ENCODE measurements around the gene MXD1.
A peak's percentile ranks its signal among the peaks of the same experiment; 100 is the strongest.

MXD1 gene

GRCh38 chr2:69958480-69958879, 43.6 kb downstream of the MXD1 start:
- Mint-ChIP-seq H3K4me3 (no peak overlapping the region), H3K27ac (no peak overlapping the region), H3K9me3 (no peaks in the 10 kb centered on the region), H3K4me1 (peaks cover 8% of the 10 kb centered on the region), H3K27me3 (peaks cover 8% of the 10 kb centered on the region)
- ATAC-seq (no peak), DNase-seq (no peak)

DNA sequence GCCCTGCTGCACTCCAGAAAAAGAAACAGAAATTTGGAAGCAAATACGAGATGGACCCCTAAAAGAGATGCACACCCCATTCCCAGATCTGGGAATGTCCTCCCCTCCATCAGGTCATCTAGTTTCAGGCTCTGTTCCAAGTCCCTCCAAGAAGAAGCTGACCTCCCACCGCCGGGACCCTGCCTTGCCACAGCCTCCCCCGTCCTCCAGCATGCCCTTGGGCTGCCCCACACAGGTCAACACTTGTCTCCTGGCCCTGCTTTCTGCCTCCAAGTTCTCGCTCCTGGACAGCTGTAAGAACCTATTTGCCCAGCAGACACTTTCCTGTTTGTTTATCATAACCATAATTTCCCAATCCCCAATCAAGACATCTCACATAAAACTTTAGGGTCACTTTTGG, 44.5 kb downstream of the MXD1 start:
- no peak overlapping the region for H3K27ac Mint-ChIP-seq
- H3K9me3 Mint-ChIP-seq: no peaks in the 10 kb centered on the region
- H3K27me3 Mint-ChIP-seq: peaks cover 8% of the 10 kb centered on the region
- no peak for DNase-seq
- H3K4me3 Mint-ChIP-seq: no peak overlapping the region
- H3K4me1 Mint-ChIP-seq: peaks cover 11% of the 10 kb centered on the region
- no peak for ATAC-seq

- H3K4me1 Mint-ChIP-seq: peaks cover 17% of the 10 kb centered on the region
- ATAC-seq (no peak), DNase-seq (no peak)
- H3K9me3 Mint-ChIP-seq: no peaks in the 10 kb centered on the region
- H3K27ac Mint-ChIP-seq: no peak overlapping the region
- peaks cover 8% of the 10 kb centered on the region for H3K27me3 Mint-ChIP-seq
- H3K4me3 Mint-ChIP-seq: no peak overlapping the region
Observed at GRCh38 chr2:69960821-69961220, 45.9 kb downstream of the MXD1 start.

DNA sequence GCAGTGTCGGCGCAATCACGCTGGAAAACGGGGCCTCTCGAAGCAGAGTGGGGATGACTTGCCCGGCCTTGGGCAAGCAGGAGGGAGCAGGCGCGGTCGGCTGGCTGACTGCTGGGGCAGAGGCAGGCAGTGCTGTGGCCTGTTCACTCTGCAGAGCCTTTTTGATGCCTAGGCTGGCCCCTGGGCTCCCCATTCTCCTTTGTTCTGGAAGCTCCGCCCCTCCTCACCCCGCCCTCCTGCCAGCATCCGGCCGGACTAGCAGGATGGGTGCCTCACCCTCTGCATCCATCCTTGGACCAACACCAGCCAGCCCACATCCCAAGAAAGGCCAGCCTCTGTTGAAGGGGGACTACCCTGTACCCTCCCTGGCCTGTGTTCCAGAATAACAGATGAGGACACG, 46.6 kb downstream of the MXD1 start, which contains the start of gene ASPRV1:
Gene ASPRV1, minus strand, starts transcription at position 136 of the 400 bp plus-strand sequence. CDS start 195 bp downstream, outside the sequence.
- Mint-ChIP-seq H3K9me3 (no peaks in the 10 kb centered on the region), H3K4me1 (peaks cover 17% of the 10 kb centered on the region), H3K27me3 (peaks cover 8% of the 10 kb centered on the region), H3K27ac (no peak within 1 kb of the TSS), H3K4me3 (no peak within 1 kb of the TSS)
- ATAC-seq (no peak), DNase-seq (no peak)

- no peak for DNase-seq
- Mint-ChIP-seq H3K27ac (peak overlapping the region in 1 of 2 donors; percentile 59), H3K9me3 (no peaks in the 10 kb centered on the region), H3K27me3 (peaks cover 8% of the 10 kb centered on the region), H3K4me1 (peaks cover 11% of the 10 kb centered on the region), H3K4me3 (no peak overlapping the region)
- no peak for ATAC-seq
Observed at GRCh38 chr2:69962986-69963730, 48.2 kb downstream of the MXD1 start.

DNA sequence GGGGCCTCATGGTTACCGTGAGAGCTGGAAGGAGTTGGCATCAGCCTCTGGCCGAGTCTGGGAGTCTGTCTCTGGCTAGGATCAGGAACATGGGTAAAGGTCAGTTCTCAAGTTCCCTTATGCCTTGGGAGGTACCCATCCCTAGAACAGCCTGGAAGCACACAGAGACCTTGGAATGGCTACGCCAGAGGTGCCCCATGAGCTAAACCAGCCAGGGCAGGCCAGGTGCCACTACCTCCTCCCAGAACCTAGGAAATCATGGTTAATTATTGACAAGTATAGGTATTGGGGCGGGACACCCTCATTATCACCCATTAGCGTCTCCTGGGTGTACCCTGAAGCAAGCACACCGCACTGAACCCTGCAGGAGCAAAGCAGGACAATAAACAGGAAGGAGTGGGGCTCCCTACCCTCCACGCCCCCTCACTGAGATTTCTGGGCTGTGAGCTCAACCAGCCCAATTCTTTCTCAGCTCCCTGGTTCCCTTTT, 49.5 kb downstream of the MXD1 start:
- no peak for ATAC-seq
- Mint-ChIP-seq H3K27me3 (peaks cover 5% of the 10 kb centered on the region), H3K27ac (no peak overlapping the region)

DNA sequence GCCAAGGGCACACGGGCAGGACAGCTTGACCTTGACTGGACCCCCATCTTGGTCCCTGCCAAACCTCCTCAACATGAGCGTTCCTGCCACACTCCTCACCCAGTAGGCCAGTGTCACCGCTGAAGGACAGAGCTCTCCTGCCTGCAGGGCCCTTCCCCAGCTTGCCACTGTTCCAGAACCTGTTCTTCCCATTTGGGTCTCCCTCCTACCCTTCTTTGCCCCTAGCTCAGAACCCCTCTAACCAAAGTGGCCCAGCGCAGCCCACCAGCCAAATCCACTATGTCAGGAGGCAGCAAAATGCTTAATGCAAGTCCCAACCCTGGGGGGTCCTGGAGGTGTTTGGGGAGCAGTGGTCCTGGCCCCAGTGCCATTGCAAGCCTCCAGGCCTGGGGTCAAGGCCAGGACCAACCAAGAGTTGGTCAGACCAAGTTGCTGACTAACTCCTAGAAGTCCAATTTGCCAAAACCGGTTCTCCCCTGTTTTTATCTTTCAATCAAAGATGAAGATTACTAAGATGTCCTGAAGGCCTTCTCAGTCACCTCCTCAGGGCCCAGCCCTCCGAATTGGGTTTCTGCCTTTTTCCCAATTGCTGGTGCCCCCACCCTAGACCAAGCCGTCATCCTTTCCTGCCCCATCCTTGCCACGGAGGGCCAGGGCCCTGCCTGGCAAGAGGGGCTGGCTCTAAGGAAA, 51.0 kb downstream of the MXD1 start:
- ATAC-seq (no peak), DNase-seq (no peak)
- Mint-ChIP-seq H3K27ac (no peak overlapping the region), H3K27me3 (no peaks in the 10 kb centered on the region), H3K4me1 (peaks cover 10% of the 10 kb centered on the region), H3K4me3 (no peak overlapping the region), H3K9me3 (no peaks in the 10 kb centered on the region)

More for the DNA sequence above, 49.5 kb downstream of the MXD1 start:
- no peak overlapping the region for H3K4me3 Mint-ChIP-seq
- DNase-seq: no peak
- H3K4me1 Mint-ChIP-seq: peaks cover 10% of the 10 kb centered on the region
- H3K9me3 Mint-ChIP-seq: no peaks in the 10 kb centered on the region

- ATAC-seq (no peak), DNase-seq (no peak)
- Mint-ChIP-seq H3K9me3 (no peaks in the 10 kb centered on the region), H3K27me3 (no peaks in the 10 kb centered on the region), H3K27ac (no peak overlapping the region), H3K4me3 (no peak overlapping the region), H3K4me1 (peaks cover 10% of the 10 kb centered on the region)
Observed at GRCh38 chr2:69966496-69966895, 51.6 kb downstream of the MXD1 start.

GRCh38 chr2:69968609-69969008, 53.7 kb downstream of the MXD1 start:
- H3K4me3 Mint-ChIP-seq: no peak overlapping the region
- H3K4me1 Mint-ChIP-seq: peaks cover 10% of the 10 kb centered on the region
- no peaks in the 10 kb centered on the region for H3K27me3 Mint-ChIP-seq
- DNase-seq: no peak
- no peak overlapping the region for H3K27ac Mint-ChIP-seq
- ATAC-seq: no peak
- H3K9me3 Mint-ChIP-seq: no peaks in the 10 kb centered on the region

DNA sequence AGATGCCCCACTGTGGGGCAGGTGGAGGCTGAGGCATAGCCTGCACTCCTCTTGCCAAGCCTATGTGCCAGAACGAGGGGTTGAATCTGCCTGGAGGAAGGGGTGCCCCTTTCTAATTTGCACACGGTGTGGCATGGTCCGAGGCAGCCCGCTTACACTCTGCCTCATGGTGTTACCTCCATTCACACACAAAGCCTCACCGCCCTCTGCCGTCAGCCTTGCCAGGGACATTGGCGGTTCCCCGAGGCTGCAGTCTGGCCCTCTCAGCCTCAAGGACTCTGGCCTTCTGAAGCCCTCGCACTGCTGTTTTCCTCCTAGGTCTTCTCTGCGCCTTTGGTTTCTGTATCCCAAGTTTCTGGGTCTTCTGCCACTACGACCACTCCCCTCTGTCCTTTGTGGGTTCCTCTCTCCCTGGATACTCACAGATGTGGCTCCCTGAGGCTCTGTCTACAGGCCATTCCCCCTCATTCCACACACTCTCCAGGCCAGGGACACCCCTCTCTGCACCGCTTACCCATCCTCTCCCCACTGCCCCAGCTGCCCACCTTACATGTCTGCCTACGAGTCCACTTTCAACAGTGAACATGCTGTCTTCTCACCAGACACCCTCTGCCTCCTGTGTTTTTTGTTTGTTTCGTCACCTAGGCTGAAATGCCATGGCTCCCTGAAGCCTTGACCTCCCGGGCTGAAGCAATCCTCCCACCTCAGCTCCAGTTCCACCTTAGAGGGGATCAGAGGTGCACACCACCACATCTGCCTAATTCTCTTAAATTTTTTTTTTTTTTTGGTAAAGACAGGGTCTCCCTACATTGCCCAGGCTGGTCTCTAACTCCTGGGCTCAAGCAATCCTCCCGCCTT, 54.4 kb downstream of the MXD1 start:
- no peak overlapping the region for H3K4me3 Mint-ChIP-seq
- no peak for ATAC-seq
- H3K9me3 Mint-ChIP-seq: no peaks in the 10 kb centered on the region
- peak overlapping the region; percentile 19 to 42 for H3K27ac Mint-ChIP-seq
- H3K27me3 Mint-ChIP-seq: no peaks in the 10 kb centered on the region
- H3K4me1 Mint-ChIP-seq: peaks cover 7% of the 10 kb centered on the region
- no peak for DNase-seq

DNA sequence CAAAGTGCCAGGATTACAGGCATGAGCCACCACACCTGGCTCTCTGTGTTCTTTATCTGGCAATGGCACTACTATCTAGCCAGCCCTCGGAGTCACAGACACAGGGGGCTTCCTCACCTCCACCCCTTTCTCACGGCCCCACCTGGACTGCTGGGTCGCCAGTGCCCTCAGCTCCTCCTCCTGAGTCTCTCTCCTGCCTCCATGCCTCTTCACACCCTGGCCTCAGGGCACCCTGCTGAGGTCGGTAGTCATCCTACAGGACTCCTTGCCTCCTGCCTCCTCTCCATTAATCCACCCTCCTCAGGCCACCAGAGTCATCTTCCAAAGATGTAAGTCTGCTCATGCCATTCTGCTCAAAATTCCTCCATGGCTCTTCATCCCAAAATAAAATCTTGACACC, 55.1 kb downstream of the MXD1 start:
- H3K27me3 Mint-ChIP-seq: no peaks in the 10 kb centered on the region
- no peak overlapping the region for H3K4me3 Mint-ChIP-seq
- DNase-seq: no peak
- peak overlapping the region; percentile 19 to 42 for H3K27ac Mint-ChIP-seq
- H3K9me3 Mint-ChIP-seq: no peaks in the 10 kb centered on the region
- ATAC-seq: no peak
- peaks cover under 1% of the 10 kb centered on the region for H3K4me1 Mint-ChIP-seq

GRCh38 chr2:69972822-69973221, 57.9 kb downstream of the MXD1 start:
- H3K4me1 Mint-ChIP-seq: peaks cover 18% of the 10 kb centered on the region
- no peak overlapping the region for H3K27ac Mint-ChIP-seq
- H3K9me3 Mint-ChIP-seq: no peaks in the 10 kb centered on the region
- DNase-seq: no peak
- ATAC-seq: no peak
- H3K4me3 Mint-ChIP-seq: no peak overlapping the region
- no peaks in the 10 kb centered on the region for H3K27me3 Mint-ChIP-seq

GRCh38 chr2:69973335-69973735, 58.4 kb downstream of the MXD1 start:
- Mint-ChIP-seq H3K4me3 (no peak overlapping the region), H3K4me1 (peaks cover 18% of the 10 kb centered on the region), H3K9me3 (no peaks in the 10 kb centered on the region), H3K27me3 (no peaks in the 10 kb centered on the region), H3K27ac (no peak overlapping the region)
- DNase-seq (no peak), ATAC-seq (no peak)

- H3K27ac Mint-ChIP-seq: peak overlapping the region in 1 of 2 donors; percentile 5
- ATAC-seq (no peak), DNase-seq (no peak)
- peaks cover 18% of the 10 kb centered on the region for H3K4me1 Mint-ChIP-seq
- H3K27me3 Mint-ChIP-seq: no peaks in the 10 kb centered on the region
- H3K9me3 Mint-ChIP-seq: no peaks in the 10 kb centered on the region
- H3K4me3 Mint-ChIP-seq: no peak overlapping the region
Observed at GRCh38 chr2:69975136-69975852, 60.4 kb downstream of the MXD1 start.

- DNase-seq (no peak), ATAC-seq (no peak)
- H3K4me3 Mint-ChIP-seq: no peak overlapping the region
- H3K9me3 Mint-ChIP-seq: no peaks in the 10 kb centered on the region
- peak overlapping the region; percentile 5 to 90 for H3K27ac Mint-ChIP-seq
- H3K4me1 Mint-ChIP-seq: peaks cover 18% of the 10 kb centered on the region
- H3K27me3 Mint-ChIP-seq: no peaks in the 10 kb centered on the region
Observed at GRCh38 chr2:69975853-69976462, 61.0 kb downstream of the MXD1 start.

All from stimulated activated naive CD8-positive, alpha-beta T cell treated with anti-CD3 and anti-CD28 coated beads, Interleukin-15, amount 100 ng/mL, for 72 hours (primary cell).